Measurements from ENCODE around the gene SIX5. TPM values are rescaled to one million over a fixed set of nuclear protein-coding genes. Genes with fewer than 3 reads are reported as not detected.
A peak's percentile ranks its signal among the peaks of the same experiment; 100 is the strongest.
"Not testable (repeated sequence)": the region's sequence is repeated elsewhere in the genome, so short reads cannot be mapped to it uniquely, and the experiment has no call there.

The SIX5 gene
- polyA plus RNA-seq, 1 donor = 32.1 TPM

GRCh38 chr19:45753548-45753947 lies 15.5 kb downstream of the SIX5 start:
- no peak for DNase-seq

- DNase-seq = no peak
These were observed 16.4 kb downstream of the SIX5 start for GRCh38 chr19:45752639-45753038.

GRCh38 chr19:45751483-45751882 lies 17.6 kb downstream of the SIX5 start:
- not testable (repeated sequence) for DNase-seq

- no peak for DNase-seq
These were observed 21.5 kb downstream of the SIX5 start for GRCh38 chr19:45747513-45747912.

- DNase-seq = no peak
These were observed 22.2 kb downstream of the SIX5 start for GRCh38 chr19:45746866-45747265.

GRCh38 chr19:45745606-45746005 lies 23.4 kb downstream of the SIX5 start:
- no peak for DNase-seq

- no peak for DNase-seq
These were observed 26.1 kb downstream of the SIX5 start for GRCh38 chr19:45742969-45743368.

GRCh38 chr19:45739498-45740439 lies 29.3 kb downstream of the SIX5 start:
- DNase-seq = no peak

GRCh38 chr19:45733160-45733810 lies 35.8 kb downstream of the SIX5 start, which contains the start of gene MEIOSIN:
TSS of gene MEIOSIN (plus strand) at chr19:45733439. CDS start at chr19:45735377, 1,938 bp downstream.
- no peak for DNase-seq

- peak; percentile 94 for DNase-seq
These were observed 38.4 kb downstream of the SIX5 start, which contains the start of gene FBXO46 for GRCh38 chr19:45730368-45731288. TSS of gene FBXO46 (minus strand) at chr19:45730896. CDS start at chr19:45713495, 17,401 bp downstream.

GRCh38 chr19:45729800-45730290 lies 39.2 kb downstream of the SIX5 start:
- DNase-seq = no peak

GRCh38 chr19:45728683-45729082 lies 40.4 kb downstream of the SIX5 start:
- DNase-seq = not testable (repeated sequence)

GRCh38 chr19:45720065-45720464 lies 49.0 kb downstream of the SIX5 start:
- not testable (repeated sequence) for DNase-seq

GRCh38 chr19:45717983-45718650 lies 50.9 kb downstream of the SIX5 start:
- DNase-seq = no peak

GRCh38 chr19:45717131-45717982 lies 51.7 kb downstream of the SIX5 start:
- DNase-seq = peak; percentile 97

GRCh38 chr19:45716359-45717130 lies 52.5 kb downstream of the SIX5 start:
- peak; percentile 26 for DNase-seq

- DNase-seq = no peak
These were observed 53.9 kb downstream of the SIX5 start for GRCh38 chr19:45715139-45715538.
